GM11168 (cell line): ENCODE measurements around the gene ATP1A2.

Experiments used
- in situ Hi-C: fragments of 300-500 bp; cut with MboI; formaldehyde crosslinking; loops from one replicate; pipeline ENCODE4 v1.12.0; 2022; ENCODE audit warnings: low sequenced_read_pairs; ENCODE audit not compliant: unreplicated experiment

The ATP1A2 gene

DNA sequence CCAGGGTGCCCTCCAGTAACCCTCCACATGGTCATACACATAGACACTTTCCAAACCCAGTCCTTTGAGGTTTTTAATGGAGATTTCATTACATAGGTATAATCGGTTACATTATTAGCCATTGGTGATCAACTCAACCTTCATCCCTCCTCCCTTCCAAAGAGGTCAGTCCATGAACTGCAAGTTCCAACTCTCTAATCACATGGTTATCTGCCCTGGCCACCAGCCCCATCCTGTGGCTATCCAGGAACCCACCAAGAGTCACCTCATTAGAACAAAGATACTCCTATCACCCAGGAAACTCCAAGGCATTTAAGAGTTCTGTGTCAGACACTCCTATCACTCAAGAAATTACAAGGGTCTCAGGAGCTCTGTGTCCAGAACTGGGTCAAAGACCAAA, 48.1 kb downstream of the ATP1A2 start:
- in situ Hi-C loops, result no loop called here

DNA sequence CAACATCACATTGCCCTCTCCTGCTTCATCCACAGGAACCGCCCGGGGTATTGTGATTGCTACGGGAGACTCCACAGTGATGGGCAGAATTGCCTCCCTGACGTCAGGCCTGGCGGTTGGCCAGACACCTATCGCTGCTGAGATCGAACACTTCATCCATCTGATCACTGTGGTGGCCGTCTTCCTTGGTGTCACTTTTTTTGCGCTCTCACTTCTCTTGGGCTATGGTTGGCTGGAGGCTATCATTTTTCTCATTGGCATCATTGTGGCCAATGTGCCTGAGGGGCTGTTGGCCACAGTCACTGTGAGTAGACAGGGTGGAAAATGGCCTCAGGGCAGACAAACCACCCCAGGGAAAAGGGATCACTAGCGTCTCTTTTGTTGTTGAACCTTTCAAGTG, 48.6 kb downstream of the ATP1A2 start:
- in situ Hi-C loops, result no loop called here

DNA sequence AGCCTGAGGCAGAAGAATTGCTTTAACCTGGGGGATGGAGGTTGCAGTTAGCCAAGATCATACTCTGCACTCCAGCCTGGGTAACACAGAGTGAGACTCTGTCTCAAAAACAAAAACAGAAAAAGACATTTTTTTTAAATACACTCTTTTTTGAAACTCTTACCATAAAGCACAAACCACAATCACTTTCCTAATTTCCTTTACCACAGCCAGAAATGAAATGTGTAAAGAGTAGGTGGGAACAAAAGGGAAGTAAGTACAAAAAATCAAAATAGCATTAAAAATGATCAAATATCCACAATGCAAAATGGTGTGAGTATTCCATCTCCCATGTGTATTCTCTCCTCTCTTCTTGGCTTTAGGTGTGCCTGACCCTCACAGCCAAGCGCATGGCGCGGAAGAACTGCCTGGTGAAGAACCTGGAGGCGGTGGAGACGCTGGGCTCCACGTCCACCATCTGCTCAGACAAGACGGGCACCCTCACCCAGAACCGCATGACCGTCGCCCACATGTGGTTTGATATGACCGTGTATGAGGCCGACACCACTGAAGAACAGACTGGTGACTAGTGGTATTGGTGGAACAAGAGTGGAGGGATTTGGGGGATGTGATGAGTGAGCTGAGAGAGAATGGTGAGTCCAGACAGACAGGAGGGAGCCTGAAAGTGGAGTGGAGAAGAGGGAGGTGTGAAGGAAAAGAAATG, 50.8 kb downstream of the ATP1A2 start:
- in situ Hi-C loops, result no loop called here

DNA sequence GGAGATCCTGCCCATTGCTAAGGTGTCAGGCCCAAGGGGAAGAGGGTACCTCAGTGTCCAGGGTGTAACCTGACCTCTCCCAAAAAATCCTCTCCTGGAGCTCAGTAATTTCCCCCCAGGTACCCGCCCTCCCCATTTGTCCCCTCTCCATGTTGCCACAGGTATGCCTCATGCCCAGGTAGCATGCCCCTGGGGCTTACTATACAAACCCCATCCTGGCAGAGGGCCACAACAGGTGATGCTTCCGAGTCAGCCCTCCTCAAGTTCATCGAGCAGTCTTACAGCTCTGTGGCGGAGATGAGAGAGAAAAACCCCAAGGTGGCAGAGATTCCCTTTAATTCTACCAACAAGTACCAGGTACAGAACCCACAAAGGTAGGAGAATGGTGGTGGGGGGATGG, 51.5 kb downstream of the ATP1A2 start:
- in situ Hi-C loops, result no loop called here

DNA sequence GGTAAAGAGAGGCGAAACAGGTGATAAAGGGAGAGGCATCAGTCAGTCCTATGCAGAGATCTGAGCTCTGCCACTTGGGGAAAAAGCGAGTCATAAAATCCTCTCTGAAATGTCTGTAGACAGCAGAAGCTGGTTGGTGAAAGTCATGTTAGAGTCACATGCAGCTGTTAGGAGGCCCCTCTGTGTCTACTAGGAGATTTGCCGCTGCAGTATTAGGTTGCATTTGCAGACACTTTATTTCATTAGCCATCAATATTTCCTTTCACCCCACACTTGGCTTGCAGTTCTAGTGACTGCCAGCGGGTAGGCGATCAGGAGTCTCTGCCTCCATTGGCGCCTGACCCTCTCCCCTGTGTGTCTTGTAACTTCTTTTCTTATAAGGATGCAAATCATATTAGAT, 52.0 kb downstream of the ATP1A2 start:
- in situ Hi-C loops, result no loop called here

DNA sequence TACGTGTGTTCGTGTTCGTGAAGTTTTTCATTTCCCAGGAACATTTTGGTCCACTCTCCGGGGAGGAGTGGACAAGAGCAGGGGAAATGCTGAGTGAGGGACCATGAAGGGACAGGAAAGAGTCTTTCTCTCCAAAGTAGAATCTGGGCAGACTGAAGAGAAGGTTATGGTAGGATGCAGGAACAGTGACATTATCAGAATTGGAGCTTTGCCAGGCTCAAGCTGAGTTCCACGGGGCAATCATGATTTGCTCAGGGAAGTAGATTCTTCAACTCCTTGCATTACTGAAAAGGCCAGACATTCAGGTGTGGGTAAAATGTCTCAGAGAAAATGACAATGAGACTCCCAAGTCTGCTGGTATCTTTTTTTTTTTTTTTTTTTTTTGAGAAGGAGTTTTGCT, 52.5 kb downstream of the ATP1A2 start:
- in situ Hi-C loops, result no loop called here

DNA sequence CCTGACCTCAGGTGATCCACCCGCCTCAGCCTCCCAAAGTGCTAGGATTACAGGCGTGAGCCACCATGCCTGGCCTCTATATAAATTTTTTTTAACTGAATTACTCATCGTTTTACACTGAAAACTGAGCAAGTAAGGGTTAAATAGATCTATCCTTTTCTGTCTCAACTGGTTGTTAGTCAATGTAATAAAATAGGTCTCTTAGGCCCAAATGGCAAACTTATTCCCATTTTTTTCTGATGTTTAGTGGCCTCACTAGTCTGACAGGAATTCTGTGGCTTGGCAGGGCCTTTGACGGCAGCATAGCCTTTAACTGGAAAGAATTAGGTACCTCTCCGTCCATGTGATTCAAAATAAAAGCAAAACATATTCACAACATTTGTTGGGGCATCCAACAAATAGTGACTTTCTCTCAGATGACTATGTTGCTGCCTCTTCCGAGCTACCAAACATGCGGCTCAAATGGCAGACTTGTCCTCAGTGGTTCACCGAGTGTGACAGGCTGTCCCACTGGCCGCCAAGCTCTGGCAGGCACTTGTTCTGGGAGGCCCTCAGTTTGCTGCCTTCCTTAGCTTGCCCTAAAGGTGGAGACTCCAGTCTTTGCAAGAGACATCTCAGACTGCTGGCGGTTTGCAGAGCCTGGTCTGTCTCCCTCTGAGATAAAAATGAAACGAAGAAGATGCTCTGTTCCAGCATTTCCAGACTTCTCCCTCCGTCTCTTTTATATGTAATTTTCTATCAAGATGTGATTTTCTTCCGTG, 53.2 kb downstream of the ATP1A2 start:
- in situ Hi-C loops, result no loop called here

DNA sequence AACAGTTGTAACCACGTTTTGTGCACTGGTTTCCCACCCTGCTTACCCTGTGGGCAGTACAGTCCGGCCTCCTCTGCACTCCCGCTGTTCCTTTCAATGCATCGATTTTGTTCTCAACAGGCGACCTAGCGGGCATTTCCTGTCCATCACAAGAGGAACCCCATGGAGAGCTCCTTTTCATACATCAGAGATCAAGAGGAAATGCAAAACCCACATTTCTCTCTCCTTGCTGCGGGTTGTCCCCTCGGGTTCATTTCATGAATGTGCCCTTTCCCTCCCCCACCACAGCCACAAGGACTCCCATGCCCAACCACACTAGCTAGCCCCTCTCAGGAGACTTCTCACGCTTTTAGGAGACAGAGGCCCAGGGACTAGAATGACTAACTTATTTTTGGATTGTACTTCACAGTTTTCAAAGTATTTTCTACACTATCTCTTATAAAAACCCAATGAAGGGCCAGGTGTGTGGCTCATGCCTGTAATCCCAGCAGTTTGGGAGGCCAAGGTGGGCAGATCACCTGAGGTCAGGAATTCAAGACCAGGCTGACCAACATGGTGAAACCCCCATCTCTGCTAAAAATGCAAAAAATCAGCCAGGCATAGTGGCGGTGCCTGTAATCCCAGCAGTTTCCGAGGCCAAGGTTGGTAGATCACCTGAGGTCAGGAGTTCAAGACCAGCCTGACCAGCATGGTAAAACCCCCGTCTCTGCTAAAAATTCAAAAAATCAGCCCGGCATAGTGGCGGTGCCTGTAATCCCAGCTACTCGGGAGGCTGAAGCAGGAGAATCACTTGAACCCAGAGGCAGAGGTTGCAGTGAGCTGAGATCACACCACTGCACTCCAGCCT, 54.2 kb downstream of the ATP1A2 start:
- in situ Hi-C loops, result loop anchor here (5.0 kb wide), 1 partner anchor 62 kb away; no protein-coding TSS in a partner anchor

DNA sequence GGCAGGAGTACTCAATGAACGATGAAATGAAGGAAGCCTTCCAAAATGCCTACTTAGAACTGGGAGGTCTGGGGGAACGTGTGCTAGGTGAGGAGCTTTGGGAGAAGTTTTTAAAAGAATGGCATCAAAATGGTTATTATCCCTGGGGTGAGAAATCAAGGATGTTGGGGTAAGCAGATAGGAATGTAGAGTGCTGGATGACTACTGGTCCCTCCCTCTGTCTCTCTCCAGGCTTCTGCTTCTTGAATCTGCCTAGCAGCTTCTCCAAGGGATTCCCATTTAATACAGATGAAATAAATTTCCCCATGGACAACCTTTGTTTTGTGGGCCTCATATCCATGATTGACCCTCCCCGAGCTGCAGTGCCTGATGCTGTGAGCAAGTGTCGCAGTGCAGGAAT, 55.8 kb downstream of the ATP1A2 start:
- in situ Hi-C loops, result loop anchor here (5.0 kb wide), 1 partner anchor 64 kb away; no protein-coding TSS in a partner anchor

DNA sequence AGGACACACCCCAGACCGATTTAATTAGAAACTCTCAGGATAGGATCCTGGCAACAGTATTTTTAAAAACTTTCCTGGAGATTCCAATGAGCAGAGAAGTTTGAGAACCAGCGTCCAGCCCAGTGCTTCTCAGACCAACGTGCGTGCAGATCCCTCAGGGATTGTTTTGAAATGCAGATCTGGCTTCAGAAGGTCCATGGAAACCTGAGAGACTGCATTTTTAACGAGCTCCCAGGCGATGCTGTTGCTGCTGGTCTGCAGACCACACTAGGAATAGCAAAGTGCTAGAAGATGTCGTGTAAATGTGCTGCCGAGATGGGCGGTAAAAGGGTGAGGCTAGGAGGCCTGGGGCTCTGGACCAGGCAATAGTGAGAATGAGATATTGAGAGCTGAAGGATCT, 56.4 kb downstream of the ATP1A2 start:
- in situ Hi-C loops, result loop anchor here (5.0 kb wide), 1 partner anchor 65 kb away; no protein-coding TSS in a partner anchor

DNA sequence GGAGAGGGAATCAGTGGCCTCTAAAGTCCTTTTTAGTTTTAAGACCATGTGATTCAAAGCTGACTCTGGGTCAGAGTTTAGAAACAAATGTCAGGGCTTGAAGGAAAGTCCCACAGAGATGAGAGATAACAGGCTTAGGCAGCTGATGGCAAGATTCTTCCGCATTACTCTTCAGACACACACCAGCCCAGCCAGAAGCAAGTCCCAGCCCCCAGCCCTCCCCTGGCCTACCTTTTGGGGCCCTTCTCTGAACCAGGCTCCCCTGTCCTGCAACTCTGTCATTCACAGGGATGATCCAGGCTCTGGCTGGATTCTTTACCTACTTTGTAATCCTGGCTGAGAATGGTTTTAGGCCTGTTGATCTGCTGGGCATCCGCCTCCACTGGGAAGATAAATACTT, 61.7 kb downstream of the ATP1A2 start:
- in situ Hi-C loops, result no loop called here

DNA sequence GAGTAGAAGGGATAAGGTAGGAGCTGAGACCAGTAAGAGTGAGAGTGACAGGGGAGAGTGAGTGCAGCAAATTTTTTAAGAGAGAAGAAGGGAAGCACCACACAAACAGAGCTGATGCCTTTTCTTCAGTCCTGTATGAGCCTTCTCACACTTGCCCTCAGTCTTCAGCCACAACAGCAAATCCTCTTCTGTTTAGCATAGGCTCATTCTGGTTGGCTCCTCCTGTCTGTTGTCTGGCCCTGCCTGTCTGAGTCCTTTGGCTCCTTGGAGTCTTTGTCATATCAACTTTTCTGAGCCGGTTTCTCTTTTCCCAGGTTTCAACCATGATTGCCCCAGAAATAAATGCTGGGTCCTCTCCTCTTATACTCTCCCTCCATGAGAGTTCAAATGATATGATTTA, 62.1 kb downstream of the ATP1A2 start:
- in situ Hi-C loops, result no loop called here

DNA sequence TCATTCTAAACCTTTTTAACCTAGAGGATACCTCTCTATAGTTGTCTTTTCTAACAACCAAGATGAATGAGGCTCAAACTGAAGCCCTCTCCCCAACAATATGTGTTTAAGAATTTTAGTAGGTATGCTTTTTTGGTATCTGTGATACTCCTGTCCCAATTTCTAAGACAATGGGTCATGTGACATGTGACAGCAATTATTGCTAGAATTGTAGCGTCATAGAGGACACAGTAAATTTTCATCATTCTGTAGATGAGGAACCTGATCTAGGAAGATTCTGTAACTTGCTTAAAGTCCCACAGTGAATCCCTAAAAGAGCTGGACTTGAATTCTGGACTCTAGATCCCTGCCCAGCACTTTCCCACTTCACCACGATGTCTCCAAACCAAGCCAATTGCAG, 63.2 kb downstream of the ATP1A2 start:
- in situ Hi-C loops, result no loop called here

DNA sequence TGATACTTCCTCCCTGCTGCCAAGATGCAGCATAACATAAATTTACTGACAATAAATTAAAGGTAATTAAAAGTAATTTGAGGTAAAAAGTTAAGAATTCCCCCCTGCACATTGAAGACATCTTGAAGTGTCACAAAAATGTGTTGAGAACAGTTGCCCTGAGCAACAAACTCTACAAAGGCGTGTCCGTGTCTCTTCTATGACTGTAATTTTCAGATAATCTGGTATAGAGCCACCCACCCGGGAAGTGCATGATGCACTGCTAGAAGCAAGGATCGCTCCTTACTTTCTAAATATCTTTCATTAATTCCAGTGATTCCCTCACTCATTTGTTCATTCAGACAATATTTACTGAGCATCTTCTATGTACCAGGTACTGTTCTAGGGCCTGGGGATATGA, 63.8 kb downstream of the ATP1A2 start:
- in situ Hi-C loops, result no loop called here

DNA sequence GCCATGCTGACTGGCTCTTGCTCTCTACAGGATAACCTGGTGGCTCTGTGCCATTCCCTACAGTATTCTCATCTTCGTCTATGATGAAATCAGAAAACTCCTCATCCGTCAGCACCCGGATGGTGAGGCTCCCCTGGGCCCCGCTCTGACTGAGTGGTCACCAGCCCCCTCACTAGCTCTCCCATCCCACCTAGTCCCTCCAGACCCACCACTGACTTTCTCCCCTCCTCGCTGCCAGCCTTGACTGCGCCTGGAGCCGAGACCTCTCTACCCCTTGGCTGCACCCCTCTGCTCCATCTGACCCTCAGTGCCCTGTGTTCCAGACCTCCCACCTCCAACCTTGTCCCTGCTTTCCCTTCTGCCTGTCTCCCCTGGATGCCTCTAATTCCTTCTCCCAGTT, 70.7 kb downstream of the ATP1A2 start:
- in situ Hi-C loops, result no loop called here

DNA sequence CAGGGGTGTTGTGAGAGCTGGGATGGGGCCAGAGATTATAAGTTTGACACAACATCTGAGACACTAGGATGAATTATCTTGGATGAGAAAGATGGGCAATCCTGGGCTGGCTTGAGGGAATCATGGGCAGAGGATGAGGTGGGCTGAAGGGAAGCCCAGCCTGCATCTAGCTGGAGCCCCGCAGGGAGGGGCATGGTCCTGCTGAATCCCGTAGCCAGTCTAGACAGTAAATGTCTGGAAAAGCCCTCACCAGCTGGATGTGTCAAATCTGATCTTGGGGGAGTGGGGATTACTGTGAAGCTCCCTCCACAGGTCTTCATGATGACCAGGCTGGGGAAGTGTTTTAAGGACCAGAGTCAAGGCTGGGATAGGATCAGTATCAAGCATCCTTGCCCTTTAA, 71.2 kb downstream of the ATP1A2 start:
- in situ Hi-C loops, result no loop called here

DNA sequence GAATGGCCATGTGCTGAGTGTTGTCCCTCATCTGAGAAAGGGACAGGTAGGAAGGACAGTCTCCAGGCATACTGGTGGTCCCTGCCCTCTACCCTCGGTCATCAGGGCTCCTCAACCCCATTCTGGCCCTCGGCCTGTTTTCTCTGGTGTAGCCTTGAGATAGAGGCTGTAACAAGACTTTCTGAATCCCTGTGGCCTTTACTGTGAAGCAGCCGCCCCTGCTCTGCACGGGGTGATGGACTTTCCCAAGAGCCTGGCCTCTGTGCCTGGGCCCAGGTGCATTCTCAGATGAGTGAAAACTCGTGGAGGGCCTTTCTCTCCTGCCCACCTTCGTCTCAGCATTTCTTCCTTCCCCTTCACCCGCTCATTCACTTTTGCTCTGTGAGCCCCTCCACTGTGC, 71.8 kb downstream of the ATP1A2 start:
- in situ Hi-C loops, result no loop called here

DNA sequence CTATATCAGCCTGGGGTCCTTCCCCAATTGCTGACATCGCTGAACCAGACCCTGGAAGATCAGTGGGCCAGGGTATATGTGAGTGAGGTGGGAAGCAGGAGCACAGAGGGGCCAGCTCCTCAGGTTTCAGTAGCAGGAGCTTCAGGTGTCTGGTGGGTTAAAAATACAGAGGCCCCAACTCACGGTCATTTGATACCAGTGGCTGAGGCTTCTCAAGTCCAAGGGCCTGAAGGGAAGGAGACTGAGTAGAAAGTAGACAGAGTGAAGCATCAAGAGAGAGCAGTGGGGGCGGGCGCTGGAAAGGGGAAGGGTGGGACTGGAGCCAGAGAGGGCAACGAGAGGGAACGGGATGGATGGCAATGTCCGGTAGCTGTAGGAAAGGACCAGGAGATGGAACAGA, 72.8 kb downstream of the ATP1A2 start:
- in situ Hi-C loops, result no loop called here

DNA sequence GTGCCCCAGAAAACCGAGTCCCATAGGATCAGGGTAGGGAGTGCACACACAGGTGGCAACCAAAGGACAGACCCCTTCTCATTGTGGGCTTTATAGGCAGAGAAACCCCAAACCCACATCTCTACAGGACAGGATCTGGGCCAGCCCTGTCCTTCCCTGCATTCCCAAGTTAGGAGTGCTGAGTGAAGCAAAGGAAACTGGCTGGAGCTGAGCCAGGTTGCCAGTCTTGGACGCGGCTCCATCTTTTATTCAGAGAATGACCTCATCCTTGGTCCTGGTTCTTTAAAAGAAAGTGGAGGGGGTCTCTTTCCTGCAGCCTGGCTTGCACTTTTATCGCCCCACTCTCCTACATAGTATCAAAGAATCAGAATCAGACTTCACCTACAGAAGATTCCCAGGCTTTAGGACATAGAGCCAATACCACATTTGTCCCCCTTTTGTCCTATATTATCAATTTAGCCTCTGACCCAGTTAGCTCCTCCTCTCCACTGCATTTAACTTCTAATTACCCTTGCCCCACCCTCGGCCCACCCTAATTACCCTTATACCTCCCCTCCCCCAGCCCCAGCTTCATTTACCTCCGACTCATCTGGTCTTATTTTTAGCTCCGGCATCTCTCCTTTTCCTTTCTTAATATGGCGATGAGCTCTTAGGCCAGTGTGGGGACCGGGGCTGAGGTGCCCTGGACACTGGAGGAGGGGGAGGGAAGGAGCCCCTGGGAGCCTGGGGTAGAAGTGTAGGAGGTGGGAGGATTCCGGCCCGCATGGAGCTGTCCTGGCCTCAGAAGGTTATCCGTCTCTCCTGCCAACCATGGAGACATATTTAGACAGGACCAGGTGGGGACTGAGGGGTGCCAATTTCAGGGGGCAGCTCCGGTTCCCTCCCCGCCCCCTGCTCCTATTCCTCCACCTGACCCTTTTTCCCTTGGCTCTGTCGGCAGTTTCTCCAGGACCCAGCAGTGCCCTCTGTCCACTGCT, 74.4 kb downstream of the ATP1A2 start, which contains the start of gene CASQ1:
TSS of gene CASQ1 (plus strand) at position 927 of the 977 bp plus-strand sequence. CDS start 177 bp downstream, outside the sequence.
- in situ Hi-C loops, result loop anchor here (10.0 kb wide), 1 partner anchor 105 kb away; no protein-coding TSS in a partner anchor
